Upper lobe of right lung (tissue), 1 donor: Measurements from ENCODE around the gene NT5C2. TPM values are rescaled to one million over a fixed set of nuclear protein-coding genes. Genes with fewer than 3 reads are reported as not detected.
"Not testable (repeated sequence)": the region's sequence is repeated elsewhere in the genome, so short reads cannot be mapped to it uniquely, and the experiment has no call there.

Source experiments
- ATAC-seq: fragments of 200-7000 bp; cut with Tn5 transposase; one replicate; pipeline ENCODE4 v1.9.1; 2020; ENCODE audit warnings: mild to moderate bottlenecking, moderate library complexity
- DNase-seq: peaks from one replicate; pipeline ENCODE4 v3.0.0-alpha.2; 2020
- H3K27ac ChIP-seq: fragments of 200-600 bp; one replicate; pipeline ENCODE4 v1.8.0; 2022
- H3K27me3 ChIP-seq: fragments of 200-600 bp; one replicate; pipeline ENCODE4 v1.8.0; 2022; ENCODE audit warnings: mild to moderate bottlenecking
- H3K36me3 ChIP-seq: fragments of 200-600 bp; one replicate; pipeline ENCODE4 v1.8.0; 2022
- H3K4me1 ChIP-seq: fragments of 200-600 bp; one replicate; pipeline ENCODE4 v1.8.0; 2022
- H3K4me3 ChIP-seq: fragments of 200-600 bp; one replicate; pipeline ENCODE4 v1.8.0; 2022; ENCODE audit warnings: mild to moderate bottlenecking
- H3K9me3 ChIP-seq: fragments of 200-600 bp; one replicate; pipeline ENCODE4 v1.8.0; 2022
- CTCF ChIP-seq: fragments of 200-600 bp; IDR thresholded peaks from one replicate; pipeline ENCODE4 v1.8.0; 2022; ENCODE audit warnings: antibody characterized with exemption
- intact Hi-C: fragments of 100-400 bp; cut with DNase I; formaldehyde crosslinking; loops from one replicate; pipeline ENCODE4 v1.11.0; 2022
- total RNA-seq: library from RNA; stranded (reverse); fragmentation: NEBNext Ultra II Directional; extraction: Animal tissue kit (Norgen Biotek cat#: 25700); gene quantifications from one replicate; pipeline ENCODE4 v1.2.1, GENCODE V29; 2021
- donor health status: DM: no; HTN: yes; CAD: no; lungs with severe emphysema.

Gene NT5C2
- total RNA-seq, 1 donor from 2014 or later: 92.7 TPM

GRCh38 chr10:103140469-103140868 lies 52.6 kb downstream of the NT5C2 start:
- no peaks in the 10 kb centered on the region for H3K9me3 ChIP-seq
- no peak for TF ChIP-seq CTCF
- no peak overlapping the region for H3K27ac ChIP-seq
- intact Hi-C loops: no loop called here
- ATAC-seq (no peak), DNase-seq (no peak)
- no peaks in the 10 kb centered on the region for H3K27me3 ChIP-seq
- peaks cover 7% of the 10 kb centered on the region for H3K4me1 ChIP-seq
- no peak overlapping the region for H3K4me3 ChIP-seq
- H3K36me3 ChIP-seq: peaks cover 47% of the 10 kb centered on the region

- intact Hi-C loops: no loop called here
- no peak for ATAC-seq
- H3K36me3 ChIP-seq: peaks cover 52% of the 10 kb centered on the region
- no peak for TF ChIP-seq CTCF
- H3K27me3 ChIP-seq: no peaks in the 10 kb centered on the region
- no peak overlapping the region for H3K4me3 ChIP-seq
- peaks cover under 1% of the 10 kb centered on the region for H3K4me1 ChIP-seq
- H3K27ac ChIP-seq: no peak overlapping the region
- no peak for DNase-seq
- H3K9me3 ChIP-seq: no peaks in the 10 kb centered on the region
These were observed 53.3 kb downstream of the NT5C2 start for GRCh38 chr10:103139803-103140202.

GRCh38 chr10:103135168-103135567 lies 57.9 kb downstream of the NT5C2 start:
- ATAC-seq, intact Hi-C loops, H3K9me3 ChIP-seq, DNase-seq, H3K4me1 ChIP-seq, H3K4me3 ChIP-seq, H3K27me3 ChIP-seq, H3K27ac ChIP-seq: not testable (repeated sequence)
- H3K36me3 ChIP-seq: peaks cover 61% of the 10 kb centered on the region

- no peaks in the 10 kb centered on the region for H3K27me3 ChIP-seq
- no peak overlapping the region for H3K4me3 ChIP-seq
- no peaks in the 10 kb centered on the region for H3K4me1 ChIP-seq
- DNase-seq (no peak), ATAC-seq (no peak)
- intact Hi-C loops: no loop called here
- H3K27ac ChIP-seq: no peak overlapping the region
- H3K9me3 ChIP-seq: no peaks in the 10 kb centered on the region
- no peak for TF ChIP-seq CTCF
- peaks cover 27% of the 10 kb centered on the region for H3K36me3 ChIP-seq
These were observed 62.2 kb downstream of the NT5C2 start for GRCh38 chr10:103130910-103131309.

- DNase-seq, H3K9me3 ChIP-seq, intact Hi-C loops: not testable (repeated sequence)
These were observed 62.9 kb downstream of the NT5C2 start for GRCh38 chr10:103130180-103130579.

GRCh38 chr10:103127241-103127640 lies 65.8 kb downstream of the NT5C2 start:
- H3K4me1 ChIP-seq: peaks cover 4% of the 10 kb centered on the region
- ATAC-seq: no peak
- no peak overlapping the region for H3K27ac ChIP-seq
- DNase-seq: no peak
- no peak overlapping the region for H3K4me3 ChIP-seq
- TF ChIP-seq CTCF: no peak
- peaks cover 5% of the 10 kb centered on the region for H3K36me3 ChIP-seq
- no peaks in the 10 kb centered on the region for H3K27me3 ChIP-seq
- H3K9me3 ChIP-seq: no peaks in the 10 kb centered on the region
- intact Hi-C loops: no loop called here

More at GRCh38 chr10:103130180-103130579, 62.9 kb downstream of the NT5C2 start:
- not testable (repeated sequence) for H3K4me3 ChIP-seq, H3K27ac ChIP-seq, ATAC-seq, H3K4me1 ChIP-seq, H3K27me3 ChIP-seq
- peaks cover 24% of the 10 kb centered on the region for H3K36me3 ChIP-seq
